Measurements from ENCODE around the gene CLIC4.
"Not testable (repeated sequence)": the region's sequence is repeated elsewhere in the genome, so short reads cannot be mapped to it uniquely, and the experiment has no call there.

CLIC4 gene

GRCh38 chr1:24717887-24718650 is 27.2 kb upstream of the CLIC4 start:
- no peak for DNase-seq (ENCODE audit: low read depth)

GRCh38 chr1:24720152-24720551 is 25.1 kb upstream of the CLIC4 start:
- DNase-seq (ENCODE audit: low read depth) = no peak

GRCh38 chr1:24721533-24721932 is 23.7 kb upstream of the CLIC4 start:
- DNase-seq (ENCODE audit: low read depth) = no peak

- not testable (repeated sequence) for DNase-seq (ENCODE audit: low read depth)
These were observed 22.9 kb upstream of the CLIC4 start for GRCh38 chr1:24722073-24723035.

GRCh38 chr1:24724345-24725208 is 20.7 kb upstream of the CLIC4 start:
- no peak for DNase-seq (ENCODE audit: low read depth)

GRCh38 chr1:24725209-24725651 is 20.0 kb upstream of the CLIC4 start:
- DNase-seq (ENCODE audit: low read depth) = no peak

- no peak for DNase-seq (ENCODE audit: low read depth)
These were observed 18.5 kb upstream of the CLIC4 start for GRCh38 chr1:24726741-24727140.

- no peak for DNase-seq (ENCODE audit: low read depth)
These were observed 17.6 kb upstream of the CLIC4 start for GRCh38 chr1:24727501-24728216.

GRCh38 chr1:24728982-24729381 is 16.3 kb upstream of the CLIC4 start:
- DNase-seq (ENCODE audit: low read depth) = no peak

GRCh38 chr1:24732186-24732885 is 12.9 kb upstream of the CLIC4 start:
- DNase-seq (ENCODE audit: low read depth) = no peak

GRCh38 chr1:24733342-24733741 is 11.9 kb upstream of the CLIC4 start:
- not testable (repeated sequence) for DNase-seq (ENCODE audit: low read depth)

- no peak for DNase-seq (ENCODE audit: low read depth)
These were observed 10.1 kb upstream of the CLIC4 start for GRCh38 chr1:24735156-24735508.

GRCh38 chr1:24735509-24736375 is 9.5 kb upstream of the CLIC4 start:
- DNase-seq (ENCODE audit: low read depth) = no peak

- no peak for DNase-seq (ENCODE audit: low read depth)
These were observed 7.7 kb upstream of the CLIC4 start for GRCh38 chr1:24737368-24738117.

GRCh38 chr1:24739241-24739640 is 6.0 kb upstream of the CLIC4 start:
- no peak for DNase-seq (ENCODE audit: low read depth)

- no peak for DNase-seq (ENCODE audit: low read depth)
These were observed 2.9 kb upstream of the CLIC4 start for GRCh38 chr1:24742090-24742938.

- DNase-seq (ENCODE audit: low read depth) = no peak
These were observed 1.6 kb upstream of the CLIC4 start for GRCh38 chr1:24743404-24744211.

Data from activated T-cell treated with anti-CD3 and anti-CD28 coated beads for 1 hour (primary cell).